Uterus (tissue), 4 donors: Measurements from ENCODE around the gene IFT57. TPM values are rescaled to one million over a fixed set of nuclear protein-coding genes. Genes with fewer than 3 reads are reported as not detected.

Source experiments
- DNase-seq, 2 donors: peaks; one replicate each; pipeline ENCODE4 v3.0.0-alpha.2; 2019 to 2020
- H3K27ac ChIP-seq, 2 donors: fragments of 200-600 bp; sonication (generic); 1 replicate in 1 of 2; 2 replicates in 1 of 2; pipeline ENCODE4 v1.5.1; 2016 to 2018
- H3K27me3 ChIP-seq, 2 donors: fragments of 200-600 bp; sonication (generic); one replicate each; pipeline ENCODE4 v1.5.1; 2018 to 2019; ENCODE audit warnings: control low read depth in 1 of 2
- H3K36me3 ChIP-seq, 2 donors: fragments of 200-600 bp; sonication (generic); one replicate each; pipeline ENCODE4 v1.5.1; 2019; ENCODE audit warnings: control low read depth in 1 of 2
- H3K4me1 ChIP-seq, 2 donors: fragments of 200-600 bp; sonication (generic); one replicate each; pipeline ENCODE4 v1.5.1; 2018 to 2019; ENCODE audit warnings: control low read depth in 1 of 2
- H3K4me3 ChIP-seq, 2 donors: fragments of 200-600 bp; sonication (generic); 1 replicate in 1 of 2; 2 replicates in 1 of 2; pipeline ENCODE4 v1.5.1; 2018 to 2019; ENCODE audit warnings: mild to moderate bottlenecking in 1 of 2
- H3K9me3 ChIP-seq, 2 donors: fragments of 200-600 bp; sonication (generic); one replicate each; pipeline ENCODE4 v1.5.1; 2019; ENCODE audit warnings: control low read depth in 1 of 2
- CTCF ChIP-seq, 4 experiments: fragments of 200-600 bp in 2 of 4; fragments of 450-650 bp in 2 of 4; sonication (generic) in 2 of 4; IDR thresholded peaks; one replicate each; pipeline ENCODE4 v1.5.1; 2016 to 2019; ENCODE audit warnings: antibody characterized with exemption in 4 of 4, mild to moderate bottlenecking in 2 of 4, moderate library complexity in 1 of 4
- POLR2A ChIP-seq, 2 donors: fragments of 450-650 bp; IDR thresholded peaks; one replicate each; pipeline ENCODE4 v1.6.1; 2016; ENCODE audit warnings: antibody characterized with exemption in 2 of 2, mild to moderate bottlenecking in 1 of 2, moderate library complexity in 1 of 2
- intact Hi-C: fragments of 100-400 bp; cut with DNase I; formaldehyde crosslinking; loops from one replicate; pipeline ENCODE4 v1.15.1; 2023; ENCODE audit warnings: low total_unique reads
- total RNA-seq, 4 donors: library from RNA; depleted of rRNA in 3 of 4; stranded (reverse); fragments of >200 nt in 3 of 4; gene quantifications; one replicate each; pipeline versions ENCODE4 v1.1.0 to v1.2.4, GENCODE V29; 2014 to 2023
- donor health status: DM: yes; HTN: yes; CAD: no.

Gene IFT57
- total RNA-seq, 4 donors from 2014 or later, result 40.0 to 60.9 (median 55.3) TPM

- intact Hi-C loops, result no loop called here
- Histone ChIP-seq H3K27ac (no peak overlapping the region), H3K4me1 (no peaks in the 10 kb centered on the region), H3K9me3 (no peaks in the 10 kb centered on the region), H3K4me3 (no peak overlapping the region), H3K27me3 (no peaks in the 10 kb centered on the region), H3K36me3 (no peaks in the 10 kb centered on the region)
- DNase-seq, result no peak
- TF ChIP-seq POLR2A (IDR thresholded peaks at IDR 0.05), result no peak
- TF ChIP-seq CTCF (IDR thresholded peaks at IDR 0.05), result no peak
Observed at GRCh38 chr3:108241146-108241545, 18.9 kb upstream of the IFT57 start.

- H3K36me3 ChIP-seq, result no peaks in the 10 kb centered on the region
- no peak overlapping the region for H3K4me3 ChIP-seq
- no peak for TF ChIP-seq CTCF (IDR thresholded peaks at IDR 0.05)
- no peak for TF ChIP-seq POLR2A (IDR thresholded peaks at IDR 0.05)
- no peaks in the 10 kb centered on the region for H3K9me3 ChIP-seq
- H3K27me3 ChIP-seq, result no peaks in the 10 kb centered on the region
- intact Hi-C loops, result no loop called here
- DNase-seq, result no peak
- no peaks in the 10 kb centered on the region for H3K4me1 ChIP-seq
- no peak overlapping the region for H3K27ac ChIP-seq
Observed at GRCh38 chr3:108239082-108239481, 16.9 kb upstream of the IFT57 start.

- Histone ChIP-seq H3K4me1 (no peaks in the 10 kb centered on the region), H3K27me3 (no peaks in the 10 kb centered on the region), H3K36me3 (no peaks in the 10 kb centered on the region), H3K4me3 (no peak overlapping the region), H3K27ac (no peak overlapping the region), H3K9me3 (no peaks in the 10 kb centered on the region)
- intact Hi-C loops, result no loop called here
- TF ChIP-seq CTCF (IDR thresholded peaks at IDR 0.05) (no peak), POLR2A (IDR thresholded peaks at IDR 0.05) (no peak)
- DNase-seq, result no peak
Observed at GRCh38 chr3:108235290-108235689, 13.1 kb upstream of the IFT57 start.

- H3K4me1 ChIP-seq, result no peaks in the 10 kb centered on the region
- no peak for DNase-seq
- TF ChIP-seq CTCF (IDR thresholded peaks at IDR 0.05) (no peak), POLR2A (IDR thresholded peaks at IDR 0.05) (no peak)
- H3K9me3 ChIP-seq, result no peaks in the 10 kb centered on the region
- intact Hi-C loops, result no loop called here
- H3K36me3 ChIP-seq, result no peaks in the 10 kb centered on the region
- H3K4me3 ChIP-seq, result no peak overlapping the region
- H3K27ac ChIP-seq, result no peak overlapping the region
- no peaks in the 10 kb centered on the region for H3K27me3 ChIP-seq
Observed at GRCh38 chr3:108234387-108234957, 12.2 kb upstream of the IFT57 start.

GRCh38 chr3:108228286-108228685 lies 6.1 kb upstream of the IFT57 start:
- Histone ChIP-seq H3K36me3 (no peaks in the 10 kb centered on the region), H3K9me3 (no peaks in the 10 kb centered on the region), H3K27me3 (no peaks in the 10 kb centered on the region), H3K4me3 (no peak overlapping the region), H3K4me1 (peaks cover 0 to 5% of the 10 kb centered on the region in 2 donors), H3K27ac (no peak overlapping the region)
- DNase-seq, result no peak
- TF ChIP-seq CTCF (IDR thresholded peaks at IDR 0.05) (no peak), POLR2A (IDR thresholded peaks at IDR 0.05) (no peak)
- intact Hi-C loops, result no loop called here
